Measurements from ENCODE around the gene ZBTB7C.

- TF ChIP-seq CTCF (conservative IDR thresholded peaks at IDR 0.05; ENCODE audit: low read depth, low read length) (no peak), USF2 (IDR thresholded peaks at IDR 0.05; ENCODE audit: low read depth, low read length) (no peak), POLR2A (IDR thresholded peaks at IDR 0.05; ENCODE audit: low read depth, low read length) (no peak), RAD21 (IDR thresholded peaks at IDR 0.05; ENCODE audit: low read length) (no peak)
These were observed 6.2 kb downstream of the ZBTB7C start for GRCh38 chr18:48402953-48403352.
